MCF 10A (cell line): ENCODE data around the gene ABT1. TPM values are rescaled to one million over a fixed set of nuclear protein-coding genes. Genes with fewer than 3 reads are reported as not detected.
A peak's percentile ranks its signal among the peaks of the same experiment; 100 is the strongest.

ENCODE experiments used
- BruUV-seq: library from RNA; stranded (reverse); fragments of 400-500 nt; replicated peaks from 2 replicates; lab custom pipeline; 2021; lab: Mats Ljungman, UMichigan
- CTCF ChIA-PET: fragments of 300-600 bp; sonication (Branson Sonifier 250); formaldehyde crosslinking; extraction: SDS; loops from one replicate; lab custom pipeline; 2021; ENCODE audit warnings: antibody characterized with exemption, inconsistent platforms; lab: Yijun Ruan, JAX
- POLR2A ChIA-PET: fragments of 300-600, 350-650 bp; sonication (Branson Sonifier 250); formaldehyde crosslinking; extraction: SDS; loops from one replicate; lab custom pipeline; 2020; ENCODE audit warnings: antibody characterized with exemption, inconsistent platforms; lab: Yijun Ruan, JAX
- DNase-seq: peaks from one replicate; pipeline ENCODE4 v3.0.0-alpha.2; 2018; ENCODE audit not compliant: unreplicated experiment
- H3K27ac Mint-ChIP-seq: one replicate; pipeline ENCODE4 v1.8.0; 2022; ENCODE audit warnings: mild to moderate bottlenecking, low read depth, mixed read lengths; ENCODE audit not compliant: unreplicated experiment
- H3K27me3 Mint-ChIP-seq: one replicate; pipeline ENCODE4 v1.8.0; 2022; ENCODE audit warnings: mixed read lengths; ENCODE audit not compliant: insufficient read depth, unreplicated experiment
- H3K36me3 Mint-ChIP-seq: one replicate; pipeline ENCODE4 v1.8.0; 2022; ENCODE audit warnings: mild to moderate bottlenecking, moderate library complexity, mixed read lengths; ENCODE audit not compliant: insufficient read depth, unreplicated experiment
- H3K4me1 Mint-ChIP-seq: one replicate; pipeline ENCODE4 v1.8.0; 2022; ENCODE audit warnings: mixed read lengths; ENCODE audit not compliant: insufficient read depth, unreplicated experiment
- H3K4me3 Mint-ChIP-seq: one replicate; pipeline ENCODE4 v1.8.0; 2022; ENCODE audit warnings: mild to moderate bottlenecking, moderate library complexity, mixed read lengths; ENCODE audit not compliant: unreplicated experiment
- H3K9me3 Mint-ChIP-seq: one replicate; pipeline ENCODE4 v1.8.0; 2022; ENCODE audit warnings: mixed read lengths; ENCODE audit not compliant: unreplicated experiment
- CTCF ChIP-seq: fragments of 200-600 bp; IDR thresholded peaks from one replicate; pipeline ENCODE4 v1.8.0; 2022; ENCODE audit warnings: antibody characterized with exemption, mild to moderate bottlenecking; ENCODE audit not compliant: unreplicated experiment
- intact Hi-C: fragments of 100-400 bp; cut with micrococcal nuclease; formaldehyde crosslinking; loops from 2 replicates; pipeline ENCODE4 v1.14.1; 2022
- total RNA-seq: library from RNA; stranded (reverse); gene quantifications from 2 replicates; pipeline ENCODE4 v1.2.3, GENCODE V29; 2022

Gene ABT1
- total RNA-seq, 1 experiment from 2014 or later, result 12.9 TPM

GRCh38 chr6:26607434-26608230 lies 10.9 kb downstream of the ABT1 start:
- POLR2A ChIA-PET, result interaction anchor here (0.5 to 1.3 kb wide), 4 partner anchors 356 to 539 kb away, joined by 3 to 5 read pairs (median 4); a partner anchor contains a TSS
- no peaks in the 10 kb centered on the region for H3K9me3 Mint-ChIP-seq
- H3K27ac Mint-ChIP-seq, result peak overlapping the region; percentile 35
- peak; percentile 68 for TF ChIP-seq CTCF
- no peaks in the 10 kb centered on the region for H3K27me3 Mint-ChIP-seq
- CTCF ChIA-PET, result interaction anchor here (0.5 to 1.6 kb wide), 14 partner anchors 10 to 899 kb away, joined by 3 to 17 read pairs (median 4); a partner anchor contains a TSS
- no peaks in the 10 kb centered on the region for H3K36me3 Mint-ChIP-seq
- H3K4me1 Mint-ChIP-seq, result peaks cover 6% of the 10 kb centered on the region
- H3K4me3 Mint-ChIP-seq, result peak overlapping the region; percentile 64
- intact Hi-C loops, result loop anchor here (1.0 to 5.0 kb wide), 4 partner anchors 472 to 1190 kb away; no protein-coding TSS in a partner anchor
- peak; percentile 72 for DNase-seq
- BruUV-seq, result no TSS peak

GRCh38 chr6:26609463-26609862 lies 12.7 kb downstream of the ABT1 start:
- intact Hi-C loops, result loop anchor here (5.0 kb wide), 1 partner anchor 1188 kb away; no protein-coding TSS in a partner anchor
- no peaks in the 10 kb centered on the region for H3K36me3 Mint-ChIP-seq

GRCh38 chr6:26611599-26611998 lies 14.8 kb downstream of the ABT1 start:
- intact Hi-C loops, result no loop called here
- BruUV-seq, result no TSS peak
- Mint-ChIP-seq H3K27me3 (no peaks in the 10 kb centered on the region), H3K4me3 (no peak overlapping the region), H3K4me1 (peaks cover 6% of the 10 kb centered on the region), H3K27ac (no peak overlapping the region), H3K36me3 (no peaks in the 10 kb centered on the region), H3K9me3 (no peaks in the 10 kb centered on the region)
- CTCF ChIA-PET, result interaction anchor here (1.3 kb wide), 1 partner anchor 468 kb away, joined by 4 read pairs; no protein-coding TSS in a partner anchor
- no peak for DNase-seq
- POLR2A ChIA-PET, result interaction anchor here (0.6 kb wide), 1 partner anchor 1090 kb away, joined by 3 read pairs; no protein-coding TSS in a partner anchor
- no peak for TF ChIP-seq CTCF

More at GRCh38 chr6:26609463-26609862, 12.7 kb downstream of the ABT1 start:
- CTCF ChIA-PET, result interaction anchor here (0.5 to 0.7 kb wide), 2 partner anchors 435 to 700 kb away, joined by 3 read pairs; no protein-coding TSS in a partner anchor
- H3K27ac Mint-ChIP-seq, result no peak overlapping the region
- POLR2A ChIA-PET, result no interaction called here
- no peaks in the 10 kb centered on the region for H3K27me3 Mint-ChIP-seq
- H3K9me3 Mint-ChIP-seq, result no peaks in the 10 kb centered on the region
- no peak for TF ChIP-seq CTCF
- no peak overlapping the region for H3K4me3 Mint-ChIP-seq
- DNase-seq, result no peak
- no TSS peak for BruUV-seq
- H3K4me1 Mint-ChIP-seq, result peaks cover 6% of the 10 kb centered on the region

GRCh38 chr6:26613201-26613600 lies 16.4 kb downstream of the ABT1 start:
- no peaks in the 10 kb centered on the region for H3K36me3 Mint-ChIP-seq
- intact Hi-C loops, result no loop called here
- TF ChIP-seq CTCF, result no peak
- POLR2A ChIA-PET, result no interaction called here
- H3K4me3 Mint-ChIP-seq, result no peak overlapping the region
- no peaks in the 10 kb centered on the region for H3K9me3 Mint-ChIP-seq
- CTCF ChIA-PET, result interaction anchor here (0.6 kb wide), 1 partner anchor 398 kb away, joined by 4 read pairs; no protein-coding TSS in a partner anchor
- no peak for DNase-seq
- H3K27me3 Mint-ChIP-seq, result no peaks in the 10 kb centered on the region
- no peaks in the 10 kb centered on the region for H3K4me1 Mint-ChIP-seq
- no peak overlapping the region for H3K27ac Mint-ChIP-seq
- no TSS peak for BruUV-seq
